ENCODE results near the gene RAI1.

RAI1 gene

DNA sequence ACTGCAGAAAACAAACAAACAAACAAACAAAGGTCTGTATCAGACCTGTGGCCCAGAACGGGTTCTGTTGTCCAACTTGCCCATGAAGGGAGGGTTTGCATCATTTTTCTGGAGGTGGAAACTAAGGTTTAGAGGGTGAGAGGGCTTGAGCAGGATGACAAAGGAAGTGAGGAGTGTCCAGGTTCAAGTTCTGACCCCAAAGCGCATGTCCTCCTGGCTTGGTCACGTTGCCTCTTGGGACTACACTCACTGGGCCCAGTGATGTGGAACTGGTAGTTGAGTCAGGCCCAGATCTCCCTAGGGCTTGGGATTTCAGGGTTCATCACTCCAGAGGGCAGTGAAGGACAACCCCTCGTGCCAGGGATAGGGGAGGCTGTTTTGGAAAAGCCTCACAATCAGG lies 153.7 kb downstream of the RAI1 start:
- H3K4me3 ChIP-seq (replicated peaks in 1 of 2; ENCODE audit: low read depth in 2 of 2, low read length in 2 of 2) = peak overlapping the region; percentile 74 to 80
- no peak for TF ChIP-seq CTCF (IDR thresholded peaks at IDR 0.05; ENCODE audit: low read depth, low read length)
- DNase-seq (ENCODE audit: low read depth in 2 of 2) = no peak

DNA sequence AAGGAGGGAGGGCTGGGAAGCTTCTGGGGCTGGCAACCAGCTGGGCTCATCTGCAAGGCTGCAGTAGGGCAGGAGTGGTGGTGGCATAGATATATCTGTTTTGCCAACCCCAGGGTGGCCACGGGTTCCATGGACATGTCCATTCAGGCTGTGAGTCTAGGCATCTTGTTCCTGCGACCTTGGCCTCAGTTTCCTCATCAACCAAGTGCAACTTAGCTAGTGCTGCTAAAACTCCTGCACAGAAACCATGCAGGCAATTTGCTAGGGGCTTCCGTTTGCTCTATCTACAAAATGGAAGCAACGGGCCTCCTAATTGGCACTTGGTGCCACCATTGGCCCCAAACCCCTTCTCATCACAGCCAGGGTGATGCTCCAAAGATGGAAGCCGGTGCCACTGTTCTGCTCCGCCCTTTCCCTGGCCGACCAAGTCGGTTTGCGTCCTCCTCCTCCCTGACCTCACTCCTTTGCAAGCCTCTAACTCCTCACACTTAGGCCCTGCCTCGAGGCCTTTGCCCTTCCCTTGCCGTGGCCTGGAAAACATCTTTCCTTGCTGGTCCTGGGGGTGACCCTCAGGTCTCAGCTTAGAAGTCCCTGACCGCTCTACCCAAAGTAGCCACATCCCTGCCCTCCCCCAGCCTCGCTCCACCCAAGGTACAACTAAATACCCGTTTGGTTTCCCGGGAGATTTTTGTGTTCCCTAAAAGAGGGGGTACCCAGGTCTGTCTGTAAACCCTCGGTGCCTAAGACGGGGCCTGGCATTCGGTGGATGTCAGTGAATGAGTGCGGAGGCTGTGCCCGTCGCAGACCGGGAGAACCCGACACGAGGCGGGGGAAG lies 154.4 kb downstream of the RAI1 start:
- peak in 1 of 2 donors; percentile 47 for DNase-seq (ENCODE audit: low read depth in 2 of 2)
- no peak for TF ChIP-seq CTCF (IDR thresholded peaks at IDR 0.05; ENCODE audit: low read depth, low read length)
- H3K4me3 ChIP-seq (replicated peaks in 1 of 2; ENCODE audit: low read depth in 2 of 2, low read length in 2 of 2) = peak overlapping the region; percentile 74 to 80

- DNase-seq (ENCODE audit: low read depth in 2 of 2) = peak; percentile 94 to 95
- H3K4me3 ChIP-seq (replicated peaks in 1 of 2; ENCODE audit: low read depth in 2 of 2, low read length in 2 of 2) = peak overlapping the region; percentile 74 to 80
- no peak for TF ChIP-seq CTCF (IDR thresholded peaks at IDR 0.05; ENCODE audit: low read depth, low read length)
Observed at GRCh38 chr17:17836250-17836817, 155.1 kb downstream of the RAI1 start.

DNA sequence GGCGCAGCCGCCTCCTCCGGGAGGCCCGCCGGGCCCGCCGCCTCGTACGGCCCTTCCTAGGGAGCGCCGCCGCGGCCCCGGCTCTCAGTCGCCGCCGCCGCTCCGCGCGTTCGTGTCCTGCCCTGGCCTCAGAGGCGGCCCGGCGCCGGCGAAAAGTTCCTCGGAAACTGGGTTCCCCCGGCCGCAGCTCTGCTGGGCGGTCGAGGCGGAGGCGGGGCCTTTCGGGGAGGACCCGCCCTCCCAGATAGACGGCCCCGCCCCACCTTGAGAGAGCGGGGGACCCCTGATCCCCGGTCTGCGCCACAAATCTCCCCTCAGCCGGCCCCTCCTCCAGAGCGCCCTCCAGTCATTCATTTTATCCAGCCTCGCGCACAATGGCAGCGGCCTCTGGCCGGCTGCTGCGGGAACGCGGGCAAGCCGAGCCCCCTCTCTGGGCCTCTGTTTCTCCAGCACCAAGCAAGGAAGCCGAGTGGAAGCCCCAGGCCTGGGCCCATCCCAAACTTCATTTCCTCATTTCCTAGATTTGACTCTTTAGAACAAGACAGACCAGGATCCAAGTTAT lies 155.6 kb downstream of the RAI1 start, which contains the start of gene SREBF1:
SREBF1 (minus strand) TSS at position 169 of the 562 bp plus-strand sequence. CDS start 169 bp downstream, outside the sequence.
- DNase-seq (ENCODE audit: low read depth in 2 of 2) = peak; percentile 54 to 60
- H3K4me3 ChIP-seq (replicated peaks in 1 of 2; ENCODE audit: low read depth in 2 of 2, low read length in 2 of 2) = peak within 1 kb of the TSS; percentile 74 to 80
- TF ChIP-seq CTCF (IDR thresholded peaks at IDR 0.05; ENCODE audit: low read depth, low read length) = no peak

GRCh38 chr17:17837380-17837821 lies 156.1 kb downstream of the RAI1 start:
- peak; percentile 91 to 93 for DNase-seq (ENCODE audit: low read depth in 2 of 2)
- peak overlapping the region in 1 of 2 donors; percentile 80 for H3K4me3 ChIP-seq (replicated peaks in 1 of 2; ENCODE audit: low read depth in 2 of 2, low read length in 2 of 2)
- TF ChIP-seq CTCF (IDR thresholded peaks at IDR 0.05; ENCODE audit: low read depth, low read length) = no peak

DNA sequence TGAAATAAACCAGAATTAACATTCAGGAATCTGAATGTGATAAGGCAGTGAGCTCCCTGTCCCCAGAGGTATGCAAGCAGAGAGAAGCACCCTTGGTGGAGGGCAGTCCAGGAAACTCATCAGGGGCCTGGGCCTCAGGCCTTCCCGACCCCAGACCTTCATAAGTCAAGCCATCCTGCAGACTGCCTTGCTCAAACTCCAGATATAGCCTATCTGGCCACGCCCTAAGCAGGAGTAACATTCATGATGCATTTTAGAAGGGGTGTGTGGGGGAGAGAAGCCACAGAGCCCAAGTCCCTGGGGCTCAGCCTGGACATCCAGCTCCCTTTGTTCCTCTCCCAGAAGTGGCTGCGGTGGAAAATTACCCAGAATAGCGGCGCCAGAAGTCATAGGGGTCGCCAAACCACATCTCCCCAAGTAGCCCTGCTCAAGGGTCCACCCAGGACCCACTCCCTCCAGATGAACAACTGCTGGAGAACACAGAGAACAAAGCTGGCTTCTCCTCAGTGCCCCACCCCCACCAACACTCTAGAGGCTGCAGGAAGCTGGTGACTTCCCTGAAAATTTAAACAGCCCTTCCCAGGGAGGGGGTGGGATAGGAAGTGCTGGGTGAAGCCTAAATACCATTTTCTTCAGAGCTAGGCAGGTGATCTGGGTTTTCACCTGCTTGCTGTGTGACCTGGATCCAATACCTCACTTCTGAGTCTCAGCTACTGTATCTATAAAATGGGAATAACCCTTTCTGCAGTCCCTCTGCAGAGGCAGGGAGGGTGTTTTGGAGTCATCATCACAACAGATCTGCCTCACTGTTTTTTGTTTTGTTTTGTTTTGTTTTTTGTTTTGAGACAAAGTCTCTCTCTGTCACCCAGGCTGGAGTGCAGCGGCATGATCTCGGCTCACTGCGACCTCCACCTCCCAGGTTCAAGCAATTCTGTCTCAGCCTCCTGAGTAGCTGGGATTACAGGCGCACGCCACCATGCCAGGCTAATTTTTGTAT lies 157.0 kb downstream of the RAI1 start:
- peak; percentile 63 to 76 for DNase-seq (ENCODE audit: low read depth in 2 of 2)
- no peak overlapping the region for H3K4me3 ChIP-seq (replicated peaks in 1 of 2; ENCODE audit: low read depth in 2 of 2, low read length in 2 of 2)
- TF ChIP-seq CTCF (IDR thresholded peaks at IDR 0.05; ENCODE audit: low read depth, low read length) = no peak
